KG1 (cell line): ENCODE results near the gene BFSP1.

ENCODE experiments used
- DNase-seq: peaks from one replicate; lab custom pipeline; 2025; lab: John Stamatoyannopoulos, UW

Gene BFSP1

DNA sequence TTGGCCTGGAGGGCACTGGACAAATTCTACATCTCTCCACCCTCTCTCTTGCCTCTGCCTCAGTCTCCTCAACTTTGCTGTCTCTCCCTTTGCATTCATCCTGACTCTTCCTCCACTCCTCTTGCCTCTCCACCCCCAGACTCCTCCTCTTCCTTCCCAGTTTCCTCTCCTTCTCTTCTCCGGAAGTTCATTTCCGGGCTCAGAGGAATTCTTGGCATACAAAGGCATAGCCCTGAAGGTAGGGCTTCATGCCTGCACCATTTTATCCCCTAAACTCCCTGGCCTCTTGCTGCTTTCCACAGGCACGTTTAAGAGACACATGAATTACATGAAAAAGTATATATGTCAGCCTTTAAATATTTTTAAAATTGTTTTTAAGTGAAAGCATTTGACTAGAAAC, 10.6 kb downstream of the BFSP1 start:
- DNase-seq: no peak

DNA sequence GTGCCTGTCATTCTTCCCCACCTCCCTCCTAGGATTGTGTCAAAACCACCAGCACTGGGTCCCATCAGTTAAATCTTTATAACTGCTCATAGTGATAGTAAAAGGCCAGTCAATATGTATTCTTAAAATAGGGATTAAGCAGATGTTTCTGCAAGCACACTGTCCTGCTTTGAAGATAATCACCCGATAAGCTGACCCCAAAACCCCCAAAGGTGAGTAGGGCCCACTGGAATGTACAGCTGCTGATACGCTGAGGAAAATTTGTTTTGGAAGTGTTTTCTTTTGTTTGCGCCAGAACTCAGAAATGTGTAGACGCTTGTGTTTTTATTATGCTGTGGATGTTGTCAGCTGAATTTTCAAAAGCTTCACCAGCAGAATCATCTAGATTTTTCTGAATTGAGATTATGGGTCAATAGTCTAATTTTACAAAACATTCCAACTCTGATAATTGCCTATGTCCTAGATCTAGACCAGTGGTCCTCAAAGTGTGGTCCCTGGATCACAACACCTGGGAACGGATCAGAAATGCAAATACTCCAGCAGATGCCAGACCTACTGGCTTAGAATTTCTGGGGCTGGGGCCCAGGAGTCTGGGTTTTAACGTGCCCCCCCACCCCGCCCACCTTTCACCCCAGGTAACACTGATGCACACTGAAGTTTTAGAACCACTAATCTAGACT, 11.4 kb downstream of the BFSP1 start:
- no peak for DNase-seq

DNA sequence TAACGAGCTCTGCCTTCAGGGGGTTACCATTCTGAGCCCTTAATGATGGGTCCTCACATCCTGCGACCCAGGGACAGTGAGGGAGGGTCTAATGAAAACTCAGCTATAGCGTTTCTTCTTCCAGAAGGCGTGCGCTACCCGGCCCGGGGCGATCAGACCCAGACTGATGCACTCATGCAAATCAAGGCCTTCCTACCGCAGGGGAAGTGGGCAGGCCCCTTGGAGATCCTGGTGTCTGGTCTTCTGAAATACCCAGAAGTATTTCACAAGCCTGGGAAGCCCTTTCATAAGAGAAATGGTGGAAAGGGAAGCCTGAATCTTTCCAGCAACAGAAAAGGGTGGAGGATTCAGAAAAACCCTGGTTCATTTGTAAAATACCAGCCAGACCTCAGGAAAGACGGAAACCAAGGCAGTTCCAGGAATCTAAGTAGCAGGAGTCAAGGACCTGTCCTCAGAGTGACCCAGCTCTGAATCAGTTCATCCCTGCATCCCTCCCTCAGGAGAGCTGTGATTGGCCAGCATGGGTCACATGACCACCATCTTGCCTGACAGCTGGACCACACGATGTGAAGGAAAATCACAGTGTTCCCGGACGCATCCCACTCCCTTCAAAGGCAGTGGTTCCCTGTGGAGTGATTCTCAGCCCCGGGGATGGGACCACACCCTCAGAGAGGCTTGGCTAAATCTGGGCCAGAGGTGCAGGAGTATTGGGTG, 12.7 kb downstream of the BFSP1 start:
- no peak for DNase-seq

DNA sequence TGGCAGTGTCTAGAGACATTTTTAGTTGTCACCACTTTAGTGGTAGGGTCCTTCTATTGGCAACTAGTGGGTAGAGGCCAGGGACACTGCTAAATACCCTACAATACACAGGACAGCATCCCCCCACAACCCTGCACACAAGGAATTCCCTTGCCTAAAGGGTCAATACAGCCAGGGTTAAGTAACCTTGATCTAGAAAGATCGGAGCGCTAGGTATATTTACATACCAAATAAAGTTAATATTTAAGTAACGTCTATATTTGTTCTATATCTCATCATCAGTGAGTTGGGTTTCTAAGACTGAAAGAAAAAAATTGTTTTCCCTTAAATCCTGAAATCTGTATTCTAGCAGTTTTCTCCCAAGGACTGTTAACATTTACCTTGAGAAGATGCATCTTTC, 16.1 kb downstream of the BFSP1 start:
- no peak for DNase-seq

DNA sequence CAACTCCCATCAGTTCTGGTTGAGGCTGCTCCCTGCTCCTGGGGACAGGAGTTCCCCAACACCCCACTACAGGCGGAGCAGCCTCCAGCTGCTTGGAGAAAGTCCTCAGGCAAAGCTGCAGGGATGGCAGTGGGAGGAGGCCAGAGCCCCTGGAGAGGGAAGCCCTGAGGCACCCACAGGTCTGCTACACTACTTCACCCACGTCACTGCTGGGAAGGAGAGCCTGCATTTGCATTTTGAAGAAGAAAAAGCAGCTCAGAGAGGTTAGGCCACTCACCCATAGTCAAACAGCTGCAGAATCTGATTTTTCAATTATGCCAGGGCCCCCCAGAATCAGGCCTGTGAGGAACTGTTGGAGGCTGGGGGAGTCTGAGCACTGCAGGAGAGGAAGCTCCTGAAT, 17.2 kb downstream of the BFSP1 start:
- DNase-seq: no peak

DNA sequence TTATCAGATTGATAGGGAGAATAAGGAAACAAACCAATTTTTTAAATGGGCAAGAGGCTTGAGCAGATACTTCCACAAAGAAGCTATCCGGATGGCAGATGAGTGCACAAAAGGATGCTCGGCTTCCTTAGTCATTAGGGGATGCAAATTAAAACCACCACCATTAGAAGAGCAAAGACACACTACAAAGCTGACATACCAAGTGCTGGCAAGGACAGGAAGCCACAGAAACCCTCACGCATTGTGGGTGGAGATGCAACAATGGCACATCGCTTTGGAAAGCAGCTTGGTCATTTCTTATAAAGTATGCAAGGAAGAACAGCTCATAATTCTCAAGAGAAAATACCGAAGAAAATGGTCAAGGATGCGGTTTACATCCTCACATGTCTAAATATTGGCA, 19.8 kb downstream of the BFSP1 start:
- DNase-seq: no peak

DNA sequence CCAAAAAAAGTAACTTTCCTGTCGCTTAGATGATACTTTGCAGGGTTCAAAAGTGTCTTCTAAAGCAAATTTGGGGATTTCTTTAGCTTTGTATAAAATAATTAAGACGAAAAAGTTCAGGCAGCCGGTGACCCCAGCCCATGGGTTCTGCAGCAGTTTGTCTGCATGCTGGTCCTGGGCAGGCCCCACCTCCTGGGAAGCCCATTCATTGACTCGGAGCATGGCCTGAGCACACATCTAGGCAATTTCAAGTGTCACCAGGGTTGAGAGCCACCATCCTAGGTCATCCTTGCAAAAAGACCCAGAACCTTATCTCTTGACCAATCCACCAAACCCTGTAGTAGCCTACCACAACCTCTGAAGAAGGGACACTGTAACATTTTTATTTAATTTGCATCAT, 20.6 kb downstream of the BFSP1 start:
- DNase-seq: no peak

DNA sequence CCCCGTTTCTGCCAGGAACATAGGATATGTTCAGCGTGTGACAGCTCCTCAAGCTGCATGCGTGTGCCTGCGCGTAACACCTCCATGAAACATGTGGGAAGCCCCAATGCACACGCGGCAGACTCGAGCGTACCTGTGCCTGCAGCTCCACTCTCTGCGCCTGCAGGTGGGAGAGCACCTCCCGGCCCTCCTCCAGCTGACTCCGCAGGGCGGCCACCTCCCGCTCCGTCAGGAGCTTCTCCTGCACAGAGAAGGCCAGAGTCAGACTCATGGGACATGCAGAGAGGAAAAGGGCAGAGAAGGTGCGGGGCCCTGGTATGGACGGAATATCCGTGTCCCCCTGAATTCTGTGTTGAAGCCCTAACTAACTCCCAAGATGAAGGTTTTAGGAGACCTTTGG, 22.4 kb downstream of the BFSP1 start:
- no peak for DNase-seq

DNA sequence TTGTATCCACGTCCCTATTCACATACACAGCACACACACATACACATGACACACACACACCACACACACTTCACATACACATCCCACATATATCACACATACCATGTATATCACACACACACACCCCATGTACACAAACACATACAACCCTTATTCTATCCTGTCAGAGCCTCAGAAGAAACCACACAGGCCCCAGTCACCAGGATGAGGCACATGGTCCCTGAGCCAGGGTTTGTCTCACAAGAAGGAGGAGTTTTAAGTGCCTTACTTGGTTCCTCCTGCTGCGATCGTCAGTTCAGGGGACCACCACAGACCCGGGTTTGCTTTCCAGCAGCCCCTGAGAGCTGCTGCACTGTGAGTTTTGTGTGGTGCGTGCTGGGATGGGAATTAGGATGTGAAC, 23.6 kb downstream of the BFSP1 start:
- no peak for DNase-seq

DNA sequence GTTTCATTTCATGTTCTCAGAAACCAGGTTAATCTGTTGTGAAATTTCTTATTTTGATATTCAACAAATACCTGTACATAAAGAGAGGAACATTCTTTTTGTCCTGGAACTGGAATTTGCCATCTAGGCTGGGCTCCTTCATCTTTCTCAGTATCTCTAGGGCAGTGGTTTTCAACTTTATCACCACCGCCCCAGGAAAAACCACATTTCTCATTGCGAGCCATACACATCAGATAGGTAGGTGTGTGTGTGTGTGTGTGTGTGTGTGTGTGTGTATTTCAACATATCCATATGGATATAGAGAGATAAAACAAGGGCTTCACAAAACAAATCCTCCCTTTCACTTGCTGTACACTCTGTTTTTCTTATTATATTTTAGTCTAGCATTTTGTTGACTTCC, 24.1 kb downstream of the BFSP1 start:
- no peak for DNase-seq

DNA sequence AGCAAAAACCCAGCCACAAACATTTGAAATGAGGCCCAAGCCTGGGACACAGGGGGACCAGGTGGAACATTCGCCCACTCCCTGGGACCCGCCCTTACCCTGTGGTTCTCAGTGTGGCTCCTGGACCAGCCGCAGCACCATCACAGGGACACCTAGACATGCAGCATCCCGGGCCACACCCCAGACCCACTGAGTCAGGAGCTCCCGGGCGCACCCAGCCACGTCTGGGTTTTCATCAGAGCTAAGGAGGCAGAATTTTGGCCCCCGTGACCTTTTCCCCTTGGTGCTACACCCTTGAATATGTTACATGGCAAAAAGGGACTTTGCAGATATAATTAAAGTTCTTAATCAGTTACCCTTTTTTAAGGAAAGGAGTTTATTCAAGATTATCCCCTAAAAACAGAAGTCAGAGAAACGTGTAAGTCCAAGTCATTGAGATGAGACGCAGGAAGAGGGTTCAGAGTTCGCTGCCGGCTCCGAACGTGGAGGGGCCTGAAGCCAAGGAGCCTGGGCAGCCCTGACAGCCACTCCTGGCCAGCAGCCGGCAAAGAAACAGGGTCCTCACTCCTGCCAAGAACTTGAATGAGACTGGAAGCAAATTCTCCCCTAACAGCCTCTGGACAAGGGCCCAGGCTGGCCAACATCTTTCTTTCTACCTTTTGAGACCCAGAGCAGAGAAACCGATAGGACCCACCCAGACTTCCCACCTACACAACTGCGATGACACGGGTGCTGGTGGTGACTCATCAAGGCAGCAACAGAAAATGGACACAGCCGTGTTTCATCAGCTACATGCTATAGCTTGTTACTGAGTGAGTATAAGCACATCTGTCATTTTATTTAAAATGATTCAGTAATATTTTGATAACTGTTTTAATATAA, 25.3 kb downstream of the BFSP1 start:
- DNase-seq: no peak

DNA sequence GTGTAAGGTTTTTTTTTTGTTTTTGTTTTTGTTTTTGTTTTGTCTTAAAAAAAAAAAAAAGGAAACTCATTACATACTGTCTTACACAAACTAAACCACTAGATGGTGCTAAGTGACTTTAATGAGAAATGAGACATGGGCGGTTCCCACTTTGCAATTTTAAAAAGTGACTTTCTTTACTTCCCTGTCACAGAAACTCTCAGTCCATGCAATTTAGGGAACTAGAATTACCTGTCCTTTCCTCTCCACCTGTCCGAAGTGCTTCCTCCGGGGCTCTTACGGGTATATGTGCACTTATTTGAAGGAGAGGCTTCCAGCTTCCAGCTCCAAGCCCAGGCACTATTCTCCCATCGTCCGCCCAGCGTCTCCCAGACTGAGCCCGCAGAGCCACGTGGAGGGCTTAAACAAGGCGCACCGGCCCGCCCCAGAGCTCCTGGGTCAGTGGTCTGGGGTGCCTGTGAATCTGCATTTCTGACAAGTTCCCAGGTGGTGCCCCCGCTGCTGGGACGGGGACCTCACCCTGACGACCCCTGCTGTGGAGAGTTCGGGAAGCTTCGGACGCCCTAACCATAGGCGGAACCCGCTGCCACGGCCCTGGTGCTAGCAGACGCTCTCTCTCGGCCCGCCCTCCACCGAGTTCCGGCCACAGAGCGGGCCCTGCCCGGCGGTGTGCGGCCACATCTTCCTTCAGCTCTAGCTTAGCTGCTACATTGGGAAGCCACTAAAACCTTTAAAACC, 26.1 kb downstream of the BFSP1 start:
- peak; percentile 82 for DNase-seq

DNA sequence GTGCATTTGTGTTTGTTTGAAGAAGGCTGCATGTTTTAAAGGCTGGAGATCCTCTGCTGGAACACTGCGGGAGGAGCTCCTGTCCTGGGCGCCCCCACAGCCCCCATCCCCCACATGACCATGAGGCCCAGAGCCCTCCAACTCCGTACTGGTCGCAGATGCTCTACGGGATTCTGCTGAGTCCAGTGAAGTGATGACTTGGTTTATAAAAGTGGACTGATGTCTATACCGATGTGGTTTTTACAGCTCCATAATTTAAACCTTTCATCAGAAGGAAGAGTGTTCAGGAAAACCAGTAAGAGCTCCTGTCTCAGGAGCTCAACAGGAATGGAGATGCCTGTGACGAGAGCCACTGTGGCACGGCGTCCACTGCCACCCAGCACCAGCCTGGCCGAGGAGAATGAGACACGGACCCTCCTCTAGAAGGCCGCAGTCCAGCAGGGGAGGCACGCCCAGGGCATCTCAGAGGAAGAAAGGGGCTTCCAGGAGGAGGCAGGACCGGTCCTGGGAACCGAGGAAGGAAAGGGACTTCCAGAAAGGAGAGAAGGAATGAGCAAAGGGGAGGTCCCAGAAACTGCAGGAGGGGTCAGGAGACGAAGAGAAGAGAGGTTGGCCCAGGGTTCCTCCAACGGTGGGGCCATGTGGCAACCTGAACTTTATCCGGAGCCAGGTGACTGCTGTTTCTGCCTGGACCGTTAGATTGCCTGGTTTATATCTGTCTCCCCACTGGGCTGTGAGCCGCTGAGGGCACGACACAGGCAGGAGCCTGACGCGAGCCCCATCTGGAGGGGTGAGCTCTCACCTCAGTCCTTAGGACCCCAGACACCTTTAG, 26.9 kb downstream of the BFSP1 start:
- no peak for DNase-seq

DNA sequence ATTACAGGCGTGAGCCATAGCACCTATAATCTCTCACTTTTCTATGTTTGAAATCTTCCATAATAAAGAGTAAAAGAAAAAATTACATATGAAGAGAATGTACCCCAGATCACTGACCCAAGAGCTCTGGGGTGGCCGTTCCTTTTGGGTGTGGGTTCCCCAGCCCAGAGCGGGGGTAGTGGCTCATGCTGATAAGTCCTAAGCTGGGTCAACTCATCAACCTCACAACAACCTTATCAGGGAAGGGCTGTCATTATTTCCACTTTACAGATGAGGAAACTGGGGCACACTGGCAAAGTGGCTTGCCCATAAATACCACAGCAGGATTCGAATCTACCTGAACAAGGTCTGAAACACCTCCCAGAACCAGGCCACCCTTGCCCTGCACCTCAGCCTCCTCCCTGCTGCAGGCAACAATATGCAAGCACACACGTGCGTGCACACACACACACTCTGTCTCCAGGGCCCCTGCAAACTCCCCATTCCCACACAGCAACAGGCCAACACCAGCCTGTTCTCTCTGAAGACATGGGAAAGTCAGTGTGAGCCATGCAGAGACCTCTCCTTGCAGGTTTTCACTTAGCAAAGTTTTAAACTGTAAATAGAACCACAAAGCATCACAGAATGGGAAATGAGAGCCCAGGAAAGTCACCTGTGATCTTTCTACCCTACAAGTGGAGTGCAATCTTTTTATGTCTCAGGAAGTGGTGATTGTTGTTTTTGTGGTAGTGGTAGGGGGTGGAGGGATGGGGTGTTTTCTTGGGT, 27.7 kb downstream of the BFSP1 start:
- no peak for DNase-seq

DNA sequence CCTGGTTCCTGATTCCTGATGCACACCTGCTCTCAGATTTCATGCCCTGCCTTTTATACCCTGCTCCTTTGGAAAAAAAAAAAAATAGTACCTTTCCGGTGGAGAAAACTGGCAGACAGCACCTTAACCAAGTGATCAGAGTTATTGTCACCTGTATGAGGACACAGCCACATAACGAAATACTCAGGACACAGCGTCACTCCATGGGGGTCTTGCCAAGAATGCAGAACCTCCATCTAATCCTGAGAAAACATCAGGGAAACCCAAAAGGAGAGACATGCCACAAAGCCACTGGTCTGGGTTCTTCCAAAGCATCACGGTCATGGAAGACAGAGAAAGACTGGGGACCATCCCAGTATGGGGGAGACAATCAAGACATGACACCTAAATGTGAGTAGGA, 29.1 kb downstream of the BFSP1 start:
- no peak for DNase-seq

DNA sequence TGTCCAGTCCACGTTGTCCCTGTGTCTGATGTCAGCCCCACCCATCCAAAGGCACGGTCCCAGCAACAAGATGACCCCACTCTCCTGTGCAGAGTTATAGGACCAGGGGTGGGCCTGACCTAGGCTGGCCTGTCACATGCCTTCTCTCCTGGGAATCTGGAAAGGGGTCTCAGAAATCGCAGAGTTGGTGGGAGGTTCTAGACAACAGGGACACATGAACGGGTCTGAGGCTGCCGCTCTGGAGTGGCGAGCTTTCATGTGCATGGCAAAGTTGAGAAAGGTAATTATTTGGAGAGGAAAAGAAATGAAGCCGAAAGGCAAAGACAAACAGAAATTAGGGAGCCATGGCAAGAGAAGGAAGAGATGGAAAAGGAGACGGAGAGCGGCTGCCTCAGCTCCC, 29.5 kb downstream of the BFSP1 start:
- DNase-seq: no peak

DNA sequence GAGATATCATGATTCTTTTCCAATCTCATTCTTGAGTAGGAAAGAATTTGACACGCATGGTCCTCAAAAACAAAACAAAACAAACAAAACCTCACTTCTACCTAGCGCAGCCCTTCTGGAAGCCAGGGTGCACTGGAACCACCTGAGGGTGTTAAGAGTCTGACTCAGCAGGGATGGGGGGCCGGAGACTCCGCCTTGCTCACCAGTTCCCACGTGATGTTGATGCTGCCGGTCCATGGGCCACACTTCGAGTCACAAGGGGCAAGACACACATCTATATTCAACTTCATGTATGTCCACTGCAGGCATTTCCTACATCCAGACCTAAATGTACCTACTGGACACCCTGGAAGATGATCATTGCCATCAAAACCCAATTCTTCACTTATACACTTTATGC, 30.4 kb downstream of the BFSP1 start:
- no peak for DNase-seq

DNA sequence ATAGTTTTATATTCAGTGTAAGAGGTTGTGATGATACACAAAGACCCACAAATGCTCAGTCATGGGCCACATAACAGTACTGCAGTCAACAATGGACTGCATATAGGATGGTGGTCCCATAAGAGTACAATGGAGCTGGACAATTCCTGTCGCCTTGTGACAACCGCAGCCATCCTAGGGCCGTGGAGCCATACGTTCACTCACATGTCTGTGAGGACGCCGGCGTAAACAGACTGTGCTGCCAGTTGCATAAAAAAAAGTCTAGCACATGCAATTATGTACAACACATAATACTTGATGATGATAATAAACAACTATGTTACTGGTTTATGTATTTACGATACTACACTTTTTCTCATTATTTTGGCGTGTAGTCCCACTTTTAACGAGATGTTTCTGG, 30.9 kb downstream of the BFSP1 start:
- DNase-seq: no peak

DNA sequence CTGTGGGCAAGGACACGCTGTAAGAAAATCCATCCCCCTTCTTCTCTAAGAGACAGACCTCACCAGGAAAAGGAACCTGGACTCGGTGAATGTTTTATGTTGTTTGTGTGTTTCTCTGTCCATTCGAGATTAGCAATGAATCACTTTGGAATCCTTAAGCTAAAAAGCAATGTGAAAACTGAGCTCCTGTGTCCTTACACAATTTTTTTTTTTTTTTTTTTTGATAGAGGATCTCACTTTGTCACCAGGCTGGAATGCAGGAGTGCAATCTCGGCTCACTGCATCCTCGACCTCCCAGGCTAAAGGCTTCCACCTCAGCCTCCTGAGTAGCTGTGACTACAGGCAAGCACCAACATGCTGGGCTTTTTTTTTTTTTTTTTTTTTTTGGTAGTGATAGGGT, 32.1 kb downstream of the BFSP1 start:
- no peak for DNase-seq

DNA sequence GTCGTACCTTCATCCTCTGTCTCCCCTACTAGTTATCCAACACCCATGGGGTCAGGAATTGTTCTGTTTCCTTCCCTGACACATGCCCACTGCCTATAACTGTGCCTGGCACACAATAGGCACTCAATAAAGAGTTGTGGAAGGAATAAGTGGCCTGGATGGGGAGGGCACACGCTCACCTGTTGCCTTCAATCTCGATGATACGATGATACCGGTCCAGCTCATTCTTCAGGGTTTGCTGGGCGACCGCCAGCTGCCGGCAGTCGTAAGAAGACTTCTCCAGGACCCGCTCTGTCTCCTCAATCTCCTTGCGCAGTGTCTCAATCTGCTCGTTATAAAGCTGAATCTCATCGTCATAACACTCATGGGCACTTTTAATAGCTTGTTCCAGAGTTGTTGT, 32.5 kb downstream of the BFSP1 start:
- DNase-seq: no peak
